Measurements from ENCODE around the gene IL18R1. TPM values are rescaled to one million over a fixed set of nuclear protein-coding genes. Genes with fewer than 3 reads are reported as not detected.

The IL18R1 gene
- polyA plus RNA-seq, 1 experiment, result 2.5 TPM

DNA sequence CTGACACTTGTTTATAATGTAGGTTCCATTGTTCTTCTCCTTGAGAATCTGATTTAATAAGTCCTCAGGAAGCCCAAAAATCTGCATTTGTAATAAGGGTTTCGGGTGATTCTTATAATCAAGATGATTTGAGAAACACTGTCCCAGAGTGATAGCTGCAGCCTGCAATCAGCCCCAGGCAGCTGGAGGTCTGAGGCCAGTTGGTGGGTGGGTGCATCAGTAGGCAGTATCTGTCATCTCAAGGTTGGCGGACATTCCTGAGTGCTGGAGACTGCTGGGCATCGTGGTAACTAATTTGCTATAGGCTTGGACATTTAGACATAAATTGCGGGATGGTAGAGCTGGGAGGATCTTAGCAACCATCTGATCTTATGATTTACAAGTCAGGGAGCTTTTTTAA, 64.7 kb downstream of the IL18R1 start:
- H3K27me3 ChIP-seq (ENCODE audit: control insufficient read depth, insufficient read depth, low read length), result peaks cover 9% of the 10 kb centered on the region
- POLR2A ChIA-PET, result no interaction called here
- H3K9me3 ChIP-seq (ENCODE audit: control insufficient read depth, insufficient read depth, low read length), result no peaks in the 10 kb centered on the region
- no peak for DNase-seq (ENCODE audit: low read depth, low spot score)
- CTCF ChIA-PET, result no interaction called here
- no peak overlapping the region for H3K27ac ChIP-seq (ENCODE audit: low read depth, low read length)
- TF ChIP-seq, protein P1, sequence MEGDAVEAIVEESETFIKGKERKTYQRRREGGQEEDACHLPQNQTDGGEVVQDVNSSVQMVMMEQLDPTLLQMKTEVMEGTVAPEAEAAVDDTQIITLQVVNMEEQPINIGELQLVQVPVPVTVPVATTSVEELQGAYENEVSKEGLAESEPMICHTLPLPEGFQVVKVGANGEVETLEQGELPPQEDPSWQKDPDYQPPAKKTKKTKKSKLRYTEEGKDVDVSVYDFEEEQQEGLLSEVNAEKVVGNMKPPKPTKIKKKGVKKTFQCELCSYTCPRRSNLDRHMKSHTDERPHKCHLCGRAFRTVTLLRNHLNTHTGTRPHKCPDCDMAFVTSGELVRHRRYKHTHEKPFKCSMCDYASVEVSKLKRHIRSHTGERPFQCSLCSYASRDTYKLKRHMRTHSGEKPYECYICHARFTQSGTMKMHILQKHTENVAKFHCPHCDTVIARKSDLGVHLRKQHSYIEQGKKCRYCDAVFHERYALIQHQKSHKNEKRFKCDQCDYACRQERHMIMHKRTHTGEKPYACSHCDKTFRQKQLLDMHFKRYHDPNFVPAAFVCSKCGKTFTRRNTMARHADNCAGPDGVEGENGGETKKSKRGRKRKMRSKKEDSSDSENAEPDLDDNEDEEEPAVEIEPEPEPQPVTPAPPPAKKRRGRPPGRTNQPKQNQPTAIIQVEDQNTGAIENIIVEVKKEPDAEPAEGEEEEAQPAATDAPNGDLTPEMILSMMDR (IDR thresholded peaks at IDR 0.05; ENCODE audit: low read depth, low read length), result no peak
- no peak overlapping the region for H3K4me3 ChIP-seq (ENCODE audit: low read depth, low read length)

DNA sequence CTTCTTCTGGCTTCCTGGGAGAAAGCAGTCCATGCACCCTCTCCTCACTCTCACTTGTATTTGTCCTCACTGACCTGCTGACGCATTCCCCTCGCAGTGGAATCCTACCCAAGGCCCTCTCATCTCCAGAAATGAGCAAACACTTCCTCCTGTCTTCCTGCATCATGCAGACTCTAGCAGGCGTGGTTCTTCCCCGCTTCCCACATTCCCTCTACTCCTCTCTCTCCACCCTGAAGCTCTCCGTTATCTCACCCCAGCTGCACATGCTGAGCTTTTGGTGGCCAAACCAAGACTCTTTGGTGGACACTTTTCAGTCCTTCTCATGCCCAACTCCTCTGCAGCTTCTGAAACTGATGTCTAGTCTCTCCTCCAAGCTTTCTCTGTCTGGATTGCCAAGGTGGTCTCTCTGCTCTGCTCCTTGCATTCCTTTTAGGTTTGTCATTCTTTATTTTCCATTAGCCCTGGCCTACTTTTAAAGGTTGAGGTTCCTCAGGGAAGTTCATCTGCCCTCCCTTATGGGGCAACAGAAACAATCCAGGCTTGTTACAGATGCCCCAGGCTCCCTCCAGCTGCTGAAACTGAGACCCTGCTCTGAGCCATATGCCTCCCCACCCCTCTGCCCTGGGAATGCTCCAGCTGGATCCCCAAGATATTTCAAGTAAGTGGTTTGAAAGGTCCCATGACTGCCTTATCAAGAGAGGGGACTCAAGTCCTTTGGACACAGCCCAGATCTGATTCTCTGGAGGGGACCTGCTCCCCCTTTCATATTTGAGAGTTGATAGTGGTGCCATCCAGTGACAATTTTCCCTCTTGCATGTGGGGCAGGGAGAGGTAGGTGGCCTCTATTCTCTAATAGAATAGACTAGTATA, 66.5 kb downstream of the IL18R1 start:
- ChIA-PET POLR2A (no interaction called here), CTCF (interaction anchor here (0.9 kb wide), 1 partner anchor 168 kb away, joined by 3 read pairs; no protein-coding TSS in a partner anchor)
- H3K27me3 ChIP-seq (ENCODE audit: control insufficient read depth, insufficient read depth, low read length), result peaks cover 9% of the 10 kb centered on the region
- no peak for DNase-seq (ENCODE audit: low read depth, low spot score)
- no peak overlapping the region for H3K4me3 ChIP-seq (ENCODE audit: low read depth, low read length)
- H3K9me3 ChIP-seq (ENCODE audit: control insufficient read depth, insufficient read depth, low read length), result no peaks in the 10 kb centered on the region
- H3K27ac ChIP-seq (ENCODE audit: low read depth, low read length), result no peak overlapping the region
- TF ChIP-seq, protein P1 (IDR thresholded peaks at IDR 0.05; ENCODE audit: low read depth, low read length), result no peak

DNA sequence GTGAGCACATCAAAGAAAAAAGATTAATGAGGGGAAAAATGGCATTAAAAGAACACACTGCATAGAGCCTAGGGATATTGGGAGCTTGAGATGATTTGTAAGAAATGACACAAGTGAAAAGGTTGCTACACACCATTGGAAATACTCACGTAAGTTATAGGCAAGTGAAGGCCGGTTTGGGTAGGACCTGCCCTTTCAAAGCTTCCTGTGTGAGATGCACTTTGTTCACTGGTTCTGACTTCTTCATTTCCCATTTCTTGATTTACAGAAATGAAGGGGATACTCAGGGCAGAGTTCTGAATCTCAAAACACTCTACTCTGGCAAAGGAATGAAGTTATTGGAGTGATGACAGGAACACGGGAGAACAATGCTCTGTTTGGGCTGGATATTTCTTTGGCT, 67.3 kb downstream of the IL18R1 start, which contains the start of gene IL18RAP:
Gene IL18RAP (plus strand): TSS at position 251 of the 400 bp plus-strand sequence. CDS start 118 bp downstream, at position 369.
- no peaks in the 10 kb centered on the region for H3K9me3 ChIP-seq (ENCODE audit: control insufficient read depth, insufficient read depth, low read length)
- no peak for DNase-seq (ENCODE audit: low read depth, low spot score)
- peaks cover 9% of the 10 kb centered on the region for H3K27me3 ChIP-seq (ENCODE audit: control insufficient read depth, insufficient read depth, low read length)
- TF ChIP-seq, protein P1 (IDR thresholded peaks at IDR 0.05; ENCODE audit: low read depth, low read length), result no peak
- ChIA-PET CTCF (no interaction called here), POLR2A (no interaction called here)
- no peak within 1 kb of the TSS for H3K27ac ChIP-seq (ENCODE audit: low read depth, low read length)
- H3K4me3 ChIP-seq (ENCODE audit: low read depth, low read length), result no peak within 1 kb of the TSS

DNA sequence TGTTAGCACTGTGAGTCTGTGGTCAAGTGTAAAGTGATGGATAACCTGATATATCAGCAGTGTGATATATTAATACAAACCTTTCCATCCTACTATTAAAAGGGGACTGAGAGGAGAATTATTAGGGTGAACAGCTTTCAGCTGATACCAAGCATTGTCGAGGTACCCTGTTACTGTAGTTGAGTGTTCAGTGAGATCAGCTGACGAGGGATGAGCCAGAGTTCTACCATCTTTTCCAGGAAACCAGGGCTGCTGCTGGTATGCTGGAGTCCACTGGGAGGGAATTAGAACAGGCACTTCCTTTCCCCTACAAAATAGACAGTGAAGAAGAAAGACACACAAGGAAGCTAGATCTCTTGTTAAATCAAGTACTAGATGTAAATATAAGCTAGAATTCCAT, 67.8 kb downstream of the IL18R1 start:
- no peak overlapping the region for H3K4me3 ChIP-seq (ENCODE audit: low read depth, low read length)
- TF ChIP-seq, protein P1 (IDR thresholded peaks at IDR 0.05; ENCODE audit: low read depth, low read length), result no peak
- ChIA-PET POLR2A (no interaction called here), CTCF (interaction anchor here (0.6 kb wide), 1 partner anchor 82 kb away, joined by 3 read pairs; no protein-coding TSS in a partner anchor)
- H3K9me3 ChIP-seq (ENCODE audit: control insufficient read depth, insufficient read depth, low read length), result no peaks in the 10 kb centered on the region
- no peak overlapping the region for H3K27ac ChIP-seq (ENCODE audit: low read depth, low read length)
- no peak for DNase-seq (ENCODE audit: low read depth, low spot score)
- H3K27me3 ChIP-seq (ENCODE audit: control insufficient read depth, insufficient read depth, low read length), result peaks cover 9% of the 10 kb centered on the region

GRCh38 chr2:102424754-102425153, 69.2 kb downstream of the IL18R1 start:
- POLR2A ChIA-PET, result no interaction called here
- CTCF ChIA-PET, result interaction anchor here (1.3 kb wide), 1 partner anchor 19 kb away, joined by 4 read pairs; no protein-coding TSS in a partner anchor
- H3K27me3 ChIP-seq (ENCODE audit: control insufficient read depth, insufficient read depth, low read length), result peaks cover 9% of the 10 kb centered on the region

More at GRCh38 chr2:102424754-102425153, 69.2 kb downstream of the IL18R1 start:
- H3K27ac ChIP-seq (ENCODE audit: low read depth, low read length), result no peak overlapping the region
- no peak overlapping the region for H3K4me3 ChIP-seq (ENCODE audit: low read depth, low read length)
- no peak for DNase-seq (ENCODE audit: low read depth, low spot score)
- TF ChIP-seq, protein P1 (IDR thresholded peaks at IDR 0.05; ENCODE audit: low read depth, low read length), result no peak
- no peaks in the 10 kb centered on the region for H3K9me3 ChIP-seq (ENCODE audit: control insufficient read depth, insufficient read depth, low read length)
